Endothelial cell of umbilical vein (primary cell): ENCODE results near the gene SENP5.

Experiments
- CTCF ChIP-seq, 2 donors: IDR thresholded peaks; 1 replicate in 1 of 2; 2 replicates in 1 of 2; pipeline ENCODE4 v1.5.1; 2011; ENCODE audit warnings: low read length in 2 of 2, mild to moderate bottlenecking in 2 of 2, moderate library complexity in 2 of 2, control low read depth in 1 of 2, inconsistent platforms in 1 of 2, low read depth in 1 of 2; ENCODE audit not compliant: insufficient read depth in 1 of 2; ENCODE audit errors: extremely low read depth in 1 of 2
- FOS ChIP-seq: IDR thresholded peaks from 2 replicates; pipeline ENCODE4 v1.6.1; 2011; ENCODE audit warnings: mild to moderate bottlenecking, low read length, moderate library complexity, borderline replicate concordance; ENCODE audit not compliant: insufficient read depth
- POLR2A ChIP-seq: IDR thresholded peaks from 2 replicates; pipeline ENCODE4 v1.6.1; 2012; ENCODE audit warnings: low read depth, mild to moderate bottlenecking, control low read depth, low read length
- POLR2AphosphoS5 ChIP-seq: IDR thresholded peaks from 2 replicates; pipeline ENCODE4 v1.6.1; 2012; ENCODE audit warnings: low read depth, mild to moderate bottlenecking, control low read depth, low read length, moderate library complexity; ENCODE audit not compliant: insufficient read depth

GRCh38 chr3:196949285-196949619 lies 81.5 kb downstream of the SENP5 start:
- TF ChIP-seq CTCF (IDR thresholded peaks at IDR 0.05; ENCODE audit: extremely low read depth in 1 of 2, insufficient read depth in 1 of 2, low read depth in 1 of 2, low read length in 2 of 2) (no peak), POLR2AphosphoS5 (no peak), POLR2A (no peak), FOS (no peak)
